ENCODE measurements around the gene NMT1.

DNA sequence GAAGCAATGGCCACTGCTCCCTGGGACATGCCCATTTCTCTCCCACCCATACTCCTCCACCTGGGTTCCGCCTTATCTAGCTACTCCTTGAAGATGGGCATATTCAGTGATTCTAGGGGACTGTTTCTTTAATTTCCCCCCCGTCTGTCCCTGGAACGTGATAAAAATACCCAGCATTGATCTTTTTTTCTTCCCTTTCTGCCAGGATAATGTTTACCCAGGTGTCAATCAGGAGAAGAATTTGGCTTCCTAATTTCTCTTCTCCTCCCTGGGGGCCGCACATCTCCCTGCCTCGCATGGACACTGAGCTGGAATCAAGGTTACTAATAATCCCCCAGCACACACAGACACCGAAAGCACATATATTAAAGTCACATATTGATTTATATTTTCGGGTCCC lies 44.9 kb upstream of the NMT1 start:
- TF ChIP-seq POLR2A (IDR thresholded peaks at IDR 0.05) = no peak
- TF ChIP-seq EP300 (IDR thresholded peaks at IDR 0.05) = no peak
- TF ChIP-seq, protein P1, sequence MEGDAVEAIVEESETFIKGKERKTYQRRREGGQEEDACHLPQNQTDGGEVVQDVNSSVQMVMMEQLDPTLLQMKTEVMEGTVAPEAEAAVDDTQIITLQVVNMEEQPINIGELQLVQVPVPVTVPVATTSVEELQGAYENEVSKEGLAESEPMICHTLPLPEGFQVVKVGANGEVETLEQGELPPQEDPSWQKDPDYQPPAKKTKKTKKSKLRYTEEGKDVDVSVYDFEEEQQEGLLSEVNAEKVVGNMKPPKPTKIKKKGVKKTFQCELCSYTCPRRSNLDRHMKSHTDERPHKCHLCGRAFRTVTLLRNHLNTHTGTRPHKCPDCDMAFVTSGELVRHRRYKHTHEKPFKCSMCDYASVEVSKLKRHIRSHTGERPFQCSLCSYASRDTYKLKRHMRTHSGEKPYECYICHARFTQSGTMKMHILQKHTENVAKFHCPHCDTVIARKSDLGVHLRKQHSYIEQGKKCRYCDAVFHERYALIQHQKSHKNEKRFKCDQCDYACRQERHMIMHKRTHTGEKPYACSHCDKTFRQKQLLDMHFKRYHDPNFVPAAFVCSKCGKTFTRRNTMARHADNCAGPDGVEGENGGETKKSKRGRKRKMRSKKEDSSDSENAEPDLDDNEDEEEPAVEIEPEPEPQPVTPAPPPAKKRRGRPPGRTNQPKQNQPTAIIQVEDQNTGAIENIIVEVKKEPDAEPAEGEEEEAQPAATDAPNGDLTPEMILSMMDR (IDR thresholded peaks at IDR 0.05) = no peak
- no peak for TF ChIP-seq POLR2AphosphoS5 (IDR thresholded peaks at IDR 0.05)
